GM12875 (cell line): ENCODE results near the gene SUGCT.

Experiments used
- H3K4me3 ChIP-seq: one replicate; pipeline ENCODE4 v1.5.1; 2011; ENCODE audit warnings: low read depth, low read length, control low read depth
- TF ChIP-seq, protein P1 (sequence below): IDR thresholded peaks from 2 replicates; pipeline ENCODE4 v1.5.1; 2011; ENCODE audit warnings: low read depth, mild to moderate bottlenecking, control low read depth, inconsistent platforms, low read length, moderate library complexity, borderline replicate concordance; ENCODE audit not compliant: insufficient read depth

SUGCT gene

DNA sequence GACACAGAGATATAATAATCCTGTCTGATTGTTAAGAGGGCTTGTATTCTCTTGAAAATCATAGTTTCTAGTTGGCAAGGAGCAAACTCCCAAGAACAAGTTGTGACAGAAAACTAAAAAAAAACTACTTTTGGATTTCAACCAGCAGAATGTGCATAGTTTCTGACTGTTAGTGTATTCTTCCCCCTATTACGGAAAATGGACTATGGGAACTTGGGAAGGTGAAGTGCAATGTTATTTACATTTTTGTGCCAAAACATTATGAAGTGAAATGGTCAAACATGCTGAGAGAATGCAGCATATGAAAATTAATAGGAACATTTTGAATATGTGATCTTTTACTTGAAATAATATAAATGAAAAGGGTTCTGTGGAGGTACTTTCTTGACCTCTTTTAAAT is 660.8 kb downstream of the SUGCT start:
- TF ChIP-seq, protein P1, sequence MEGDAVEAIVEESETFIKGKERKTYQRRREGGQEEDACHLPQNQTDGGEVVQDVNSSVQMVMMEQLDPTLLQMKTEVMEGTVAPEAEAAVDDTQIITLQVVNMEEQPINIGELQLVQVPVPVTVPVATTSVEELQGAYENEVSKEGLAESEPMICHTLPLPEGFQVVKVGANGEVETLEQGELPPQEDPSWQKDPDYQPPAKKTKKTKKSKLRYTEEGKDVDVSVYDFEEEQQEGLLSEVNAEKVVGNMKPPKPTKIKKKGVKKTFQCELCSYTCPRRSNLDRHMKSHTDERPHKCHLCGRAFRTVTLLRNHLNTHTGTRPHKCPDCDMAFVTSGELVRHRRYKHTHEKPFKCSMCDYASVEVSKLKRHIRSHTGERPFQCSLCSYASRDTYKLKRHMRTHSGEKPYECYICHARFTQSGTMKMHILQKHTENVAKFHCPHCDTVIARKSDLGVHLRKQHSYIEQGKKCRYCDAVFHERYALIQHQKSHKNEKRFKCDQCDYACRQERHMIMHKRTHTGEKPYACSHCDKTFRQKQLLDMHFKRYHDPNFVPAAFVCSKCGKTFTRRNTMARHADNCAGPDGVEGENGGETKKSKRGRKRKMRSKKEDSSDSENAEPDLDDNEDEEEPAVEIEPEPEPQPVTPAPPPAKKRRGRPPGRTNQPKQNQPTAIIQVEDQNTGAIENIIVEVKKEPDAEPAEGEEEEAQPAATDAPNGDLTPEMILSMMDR: no peak
- H3K4me3 ChIP-seq: no peak overlapping the region

- H3K4me3 ChIP-seq: no peak overlapping the region
- TF ChIP-seq, protein P1: no peak
These were observed 661.9 kb downstream of the SUGCT start for GRCh38 chr7:40796723-40797122.

DNA sequence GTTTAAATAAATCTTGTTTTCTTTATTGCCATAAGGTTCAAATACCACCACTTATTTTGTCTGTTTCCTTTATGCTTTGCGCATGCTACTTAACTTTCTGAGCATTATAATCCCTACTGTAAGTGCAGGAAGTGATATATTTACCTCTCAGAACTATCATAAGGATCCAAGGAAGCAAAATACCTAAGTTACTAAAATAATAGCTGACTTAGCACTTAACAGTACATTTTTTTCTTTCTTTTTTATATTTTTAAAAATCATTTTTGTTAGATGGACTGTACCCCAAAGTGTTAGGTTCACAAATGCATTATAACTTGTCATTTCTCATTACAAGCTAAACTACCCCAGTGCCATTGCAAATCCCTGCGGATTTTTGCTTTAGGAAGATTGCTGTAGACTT is 663.8 kb downstream of the SUGCT start:
- H3K4me3 ChIP-seq: no peak overlapping the region

DNA sequence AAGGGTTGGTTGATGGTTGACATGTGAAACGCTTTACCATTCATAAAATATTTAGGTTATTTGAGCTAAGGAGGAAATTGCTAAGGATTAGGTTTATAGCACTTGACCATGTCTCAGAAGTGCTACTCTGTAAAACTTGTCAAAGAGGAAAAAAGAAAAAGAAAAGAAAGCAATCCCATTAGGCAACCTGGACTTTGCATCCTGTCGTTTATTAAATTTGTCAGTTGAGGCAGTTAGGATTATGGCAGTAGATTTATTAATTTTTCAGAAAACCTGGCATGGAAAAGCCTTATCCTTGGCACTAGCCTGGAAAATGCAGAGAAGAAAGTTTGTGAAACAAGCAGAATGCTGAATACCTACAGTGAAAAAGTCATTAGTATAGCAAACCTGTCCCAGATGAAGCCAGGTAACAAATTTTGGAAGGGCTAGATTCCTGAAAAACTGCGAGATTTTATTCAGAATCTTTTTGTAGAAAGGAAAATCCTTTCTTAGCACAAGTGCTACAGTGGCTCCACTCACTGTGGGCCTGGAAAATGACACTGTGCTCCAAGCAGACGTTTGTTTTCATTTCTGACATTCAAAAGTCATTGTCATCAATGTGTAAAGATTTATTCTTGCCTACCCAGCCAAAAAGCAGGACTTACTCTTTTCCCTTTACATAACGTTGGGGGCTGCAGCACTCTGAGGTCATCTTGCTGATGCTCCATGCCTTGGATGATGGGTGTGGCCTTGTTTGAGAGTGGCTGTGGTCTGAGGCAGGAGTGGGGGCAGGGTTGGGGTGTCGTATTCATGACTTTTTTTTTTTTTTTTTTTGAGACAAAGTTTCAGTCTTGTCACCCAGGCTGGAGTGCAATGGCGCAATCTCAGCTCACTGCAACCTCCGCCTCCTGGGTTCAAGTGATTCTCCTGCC is 664.9 kb downstream of the SUGCT start:
- no peak overlapping the region for H3K4me3 ChIP-seq
- TF ChIP-seq, protein P1: no peak

More for the DNA sequence above, 663.8 kb downstream of the SUGCT start:
- TF ChIP-seq, protein P1: no peak

DNA sequence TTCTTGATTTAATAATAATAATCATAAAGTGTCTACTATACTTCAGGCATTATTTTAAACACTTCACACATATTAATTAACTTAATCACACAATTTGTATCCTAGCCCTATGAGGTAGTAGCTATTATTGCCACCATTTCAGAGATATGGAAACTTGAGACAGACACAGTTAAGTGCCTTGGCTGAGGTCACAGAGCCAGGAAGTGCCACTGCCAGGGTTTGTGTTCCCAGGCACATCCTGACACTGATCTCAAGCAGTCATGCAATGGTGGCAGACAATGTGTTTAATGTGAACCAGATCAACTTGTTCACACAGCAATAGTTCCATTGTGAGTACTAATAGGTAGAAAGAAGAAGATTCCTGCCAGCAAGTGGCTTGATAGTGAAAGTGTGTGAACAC is 666.0 kb downstream of the SUGCT start:
- TF ChIP-seq, protein P1: no peak
- no peak overlapping the region for H3K4me3 ChIP-seq

GRCh38 chr7:40802497-40802896 is 667.7 kb downstream of the SUGCT start:
- no peak overlapping the region for H3K4me3 ChIP-seq
- TF ChIP-seq, protein P1: no peak
